H9 (cell line): ENCODE data around the gene TACC2. TPM values are rescaled to one million over a fixed set of nuclear protein-coding genes. Genes with fewer than 3 reads are reported as not detected.

Experiments used
- DNase-seq: peaks from one replicate; pipeline ENCODE4 v3.0.0-alpha.2; 2017
- H2AFZ ChIP-seq: one replicate; pipeline ENCODE4 v1.6.1; 2013; ENCODE audit warnings: mild to moderate bottlenecking, low read length, control low read depth, moderate library complexity
- H2AK5ac ChIP-seq: 2 replicates; pipeline ENCODE4 v1.6.1; 2013; ENCODE audit warnings: low read length, control low read depth, mixed read lengths; ENCODE audit not compliant: insufficient read length
- H2BK120ac ChIP-seq: one replicate; pipeline ENCODE4 v1.6.1; 2013; ENCODE audit warnings: low read depth, mild to moderate bottlenecking, low read length, control low read depth, inconsistent platforms; ENCODE audit not compliant: poor library complexity, severe bottlenecking
- H2BK12ac ChIP-seq: 2 replicates; pipeline ENCODE4 v1.6.1; 2013; ENCODE audit warnings: low read length, control low read depth, mixed read lengths, low read depth; ENCODE audit not compliant: insufficient read length
- H2BK15ac ChIP-seq: 2 replicates; pipeline ENCODE4 v1.6.1; 2013; ENCODE audit warnings: low read depth, low read length, control low read depth
- H2BK20ac ChIP-seq: one replicate; pipeline ENCODE4 v1.6.1; 2013; ENCODE audit warnings: low read depth, mild to moderate bottlenecking, low read length, control low read depth, inconsistent platforms; ENCODE audit not compliant: poor library complexity, severe bottlenecking
- H2BK5ac ChIP-seq: 2 replicates; pipeline ENCODE4 v1.6.1; 2013; ENCODE audit warnings: low read length, control low read depth, mixed read lengths; ENCODE audit not compliant: insufficient read length
- H3K14ac ChIP-seq: 2 replicates; pipeline ENCODE4 v1.6.1; 2013; ENCODE audit warnings: low read length, control low read depth; ENCODE audit not compliant: insufficient read depth
- H3K18ac ChIP-seq: 2 replicates; pipeline ENCODE4 v1.6.1; 2013; ENCODE audit warnings: low read depth, mild to moderate bottlenecking, mixed read lengths, low read length, control low read depth; ENCODE audit not compliant: insufficient read length
- H3K23ac ChIP-seq: 2 replicates; pipeline ENCODE4 v1.6.1; 2013; ENCODE audit warnings: low read length, control low read depth, mixed read lengths, low read depth; ENCODE audit not compliant: insufficient read length
- H3K23me2 ChIP-seq: 2 replicates; pipeline ENCODE4 v1.6.1; 2013; ENCODE audit warnings: low read depth, mild to moderate bottlenecking, mixed read lengths, low read length, control low read depth; ENCODE audit not compliant: insufficient read length, poor library complexity, severe bottlenecking
- H3K27ac ChIP-seq: 2 replicates; pipeline ENCODE4 v1.5.1; 2013; ENCODE audit warnings: low read length, control low read depth, mixed read lengths, low read depth; ENCODE audit not compliant: insufficient read length
- H3K27me3 ChIP-seq: 2 replicates; pipeline ENCODE4 v1.6.1; 2013; ENCODE audit warnings: low read length, control low read depth, inconsistent platforms; ENCODE audit not compliant: insufficient read depth
- H3K4ac ChIP-seq: 2 replicates; pipeline ENCODE4 v1.6.1; 2013; ENCODE audit warnings: low read depth, mild to moderate bottlenecking, control low read depth, inconsistent platforms, low read length, moderate library complexity
- H3K4me1 ChIP-seq: 2 replicates; pipeline ENCODE4 v1.6.1; 2013; ENCODE audit warnings: low read length, control low read depth, inconsistent platforms; ENCODE audit not compliant: insufficient read depth
- H3K4me2 ChIP-seq: 2 replicates; pipeline ENCODE4 v1.6.1; 2013; ENCODE audit warnings: low read length, control low read depth, mixed read lengths; ENCODE audit not compliant: insufficient read length, insufficient read depth
- H3K56ac ChIP-seq: 2 replicates; pipeline ENCODE4 v1.6.1; 2013; ENCODE audit warnings: low read depth, mild to moderate bottlenecking, mixed read lengths, low read length, control low read depth; ENCODE audit not compliant: insufficient read length
- H3K79me1 ChIP-seq: 2 replicates; pipeline ENCODE4 v1.6.1; 2013; ENCODE audit warnings: low read depth, mild to moderate bottlenecking, moderate library complexity, low read length, control low read depth, inconsistent platforms; ENCODE audit not compliant: insufficient read depth, poor library complexity, severe bottlenecking
- H3K79me2 ChIP-seq: 2 replicates; pipeline ENCODE4 v1.6.1; 2013; ENCODE audit warnings: low read length, control low read depth, inconsistent platforms; ENCODE audit not compliant: insufficient read depth
- H3K9ac ChIP-seq: 2 replicates; pipeline ENCODE4 v1.6.1; 2013; ENCODE audit warnings: low read length, control low read depth, mixed read lengths; ENCODE audit not compliant: insufficient read length; ENCODE audit errors: extremely low read depth
- H3K9me3 ChIP-seq: one replicate; pipeline ENCODE4 v1.6.1; 2013; ENCODE audit warnings: low read depth, low read length, inconsistent platforms; ENCODE audit not compliant: control insufficient read depth
- H3T11ph ChIP-seq: one replicate; pipeline ENCODE4 v1.6.1; 2013; ENCODE audit warnings: mild to moderate bottlenecking, low read length, control low read depth, inconsistent platforms
- H4K20me1 ChIP-seq: one replicate; pipeline ENCODE4 v1.6.1; 2013; ENCODE audit not compliant: control insufficient read depth, insufficient read length, insufficient read depth
- H4K5ac ChIP-seq: 2 replicates; pipeline ENCODE4 v1.6.1; 2013; ENCODE audit warnings: low read depth, mild to moderate bottlenecking, mixed read lengths, low read length, control low read depth; ENCODE audit not compliant: insufficient read length
- H4K8ac ChIP-seq: replicated peaks from 2 replicates; pipeline ENCODE4 v1.6.1; 2013; ENCODE audit warnings: low read length, control low read depth, mixed read lengths, low read depth; ENCODE audit not compliant: insufficient read length
- H4K91ac ChIP-seq: 2 replicates; pipeline ENCODE4 v1.6.1; 2013; ENCODE audit warnings: low read depth, mild to moderate bottlenecking, moderate library complexity, mixed read lengths, low read length, control low read depth; ENCODE audit not compliant: insufficient read length
- H3K27ac Mint-ChIP-seq, 3 experiments: 2 replicates in 2 of 3; 3 replicates in 1 of 3; pipeline ENCODE4 v1.8.0; 2020 to 2021; ENCODE audit warnings: mixed read lengths in 3 of 3, mild to moderate bottlenecking in 1 of 3, moderate library complexity in 1 of 3
- H3K27me3 Mint-ChIP-seq: 2 replicates; pipeline ENCODE4 v1.8.0; 2021; ENCODE audit warnings: low read depth, mild to moderate bottlenecking, moderate library complexity, mixed read lengths
- H3K36me3 Mint-ChIP-seq, 3 experiments: 2 replicates in 2 of 3; 3 replicates in 1 of 3; pipeline ENCODE4 v1.8.0; 2020 to 2021; ENCODE audit warnings: low read depth in 3 of 3, mixed read lengths in 3 of 3; ENCODE audit not compliant: insufficient read depth in 1 of 3
- H3K4me1 Mint-ChIP-seq, 2 experiments: 2 replicates each; pipeline ENCODE4 v1.8.0; 2020; ENCODE audit warnings: mixed read lengths in 2 of 2
- H3K4me3 Mint-ChIP-seq, 2 experiments: 2 replicates in 1 of 2; 3 replicates in 1 of 2; pipeline ENCODE4 v1.8.0; 2020 to 2021; ENCODE audit warnings: mild to moderate bottlenecking in 2 of 2, mixed read lengths in 2 of 2, moderate library complexity in 1 of 2
- H3K9me3 Mint-ChIP-seq, 2 experiments: 2 replicates in 1 of 2; 3 replicates in 1 of 2; pipeline ENCODE4 v1.8.0; 2020; ENCODE audit warnings: mild to moderate bottlenecking in 2 of 2, mixed read lengths in 2 of 2, moderate library complexity in 1 of 2
- WGBS: extraction: QIAGEN DNeasy Blood & Tissue Kit; methylation state at CpG from one replicate; pipeline ENCODE4 v1.1.7; 2013; ENCODE audit warnings: missing lambda C conversion rate, low lambda C conversion rate, mixed read lengths; ENCODE audit not compliant: insufficient read length; ENCODE audit errors: extremely low coverage; 5-methylcytosine and 5-hydroxymethylcytosine counted together
- total RNA-seq: library from RNA; stranded (reverse); gene quantifications from 2 replicates; pipeline ENCODE4 v1.2.1, GENCODE V29; 2021
- TF ChIP-seq, protein P1 (sequence below): fragments of 200-600 bp; sonication (generic); conservative IDR thresholded peaks from 3 replicates; pipeline ENCODE4 v1.8.0; 2021; ENCODE audit warnings: antibody characterized with exemption, mild to moderate bottlenecking

Gene TACC2
- total RNA-seq, 1 experiment from 2014 or later: 58.1 TPM

DNA sequence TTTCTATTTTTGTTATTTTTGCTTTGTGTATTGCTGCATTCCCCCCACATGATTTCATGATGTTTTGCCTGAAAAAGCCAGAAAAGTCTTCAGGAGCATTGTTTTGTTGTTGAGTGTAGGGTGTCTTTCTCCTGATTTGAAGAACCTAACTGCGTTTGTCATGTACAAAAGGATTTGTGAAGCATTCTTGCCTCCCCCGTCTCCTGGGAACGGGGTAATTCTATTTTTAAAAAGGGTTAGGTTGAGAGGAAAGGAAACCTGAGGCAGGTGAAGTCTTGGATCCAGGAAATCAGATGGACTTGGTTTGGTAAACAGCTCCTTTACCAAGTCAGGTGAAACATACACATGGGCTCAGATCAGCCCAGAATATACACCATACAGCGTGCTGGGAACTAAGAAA is 256.2 kb downstream of the TACC2 start:
- Histone ChIP-seq H4K8ac (no peak overlapping the region), H2AFZ (no peak overlapping the region), H4K91ac (no peak overlapping the region), H3K79me2 (no peaks in the 10 kb centered on the region), H2BK15ac (no peak overlapping the region), H2BK120ac (no peak overlapping the region), H3K23ac (no peak overlapping the region), H4K5ac (no peak overlapping the region), H3K4me2 (no peak overlapping the region), H3K23me2 (no peaks in the 10 kb centered on the region), H2BK5ac (no peak overlapping the region), H3K4me1 (no peaks in the 10 kb centered on the region), H3K79me1 (no peaks in the 10 kb centered on the region), H3K9ac (no peak overlapping the region), H4K20me1 (no peaks in the 10 kb centered on the region), H3K27ac (no peak overlapping the region), H3K9me3 (no peaks in the 10 kb centered on the region), H3K4ac (no peak overlapping the region), H3K14ac (no peak overlapping the region), H3K27me3 (no peaks in the 10 kb centered on the region), H3K56ac (no peak overlapping the region), H3K18ac (no peak overlapping the region), H2BK20ac (no peak overlapping the region), H2BK12ac (no peak overlapping the region), H2AK5ac (no peak overlapping the region), H3T11ph (no peak overlapping the region)
- no peak for DNase-seq
- peak overlapping the region in 1 of 3 experiments; percentile 89; a peak in 2 of 7 replicates for H3K27ac Mint-ChIP-seq
- WGBS: no CpG with 5 or more reads among the region's 4 CpGs
- H3K9me3 Mint-ChIP-seq: no peaks in the 10 kb centered on the region
- H3K4me3 Mint-ChIP-seq: no peak overlapping the region
- peaks cover 13 to 17% of the 10 kb centered on the region in 2 experiments for H3K4me1 Mint-ChIP-seq
- TF ChIP-seq, protein P1, sequence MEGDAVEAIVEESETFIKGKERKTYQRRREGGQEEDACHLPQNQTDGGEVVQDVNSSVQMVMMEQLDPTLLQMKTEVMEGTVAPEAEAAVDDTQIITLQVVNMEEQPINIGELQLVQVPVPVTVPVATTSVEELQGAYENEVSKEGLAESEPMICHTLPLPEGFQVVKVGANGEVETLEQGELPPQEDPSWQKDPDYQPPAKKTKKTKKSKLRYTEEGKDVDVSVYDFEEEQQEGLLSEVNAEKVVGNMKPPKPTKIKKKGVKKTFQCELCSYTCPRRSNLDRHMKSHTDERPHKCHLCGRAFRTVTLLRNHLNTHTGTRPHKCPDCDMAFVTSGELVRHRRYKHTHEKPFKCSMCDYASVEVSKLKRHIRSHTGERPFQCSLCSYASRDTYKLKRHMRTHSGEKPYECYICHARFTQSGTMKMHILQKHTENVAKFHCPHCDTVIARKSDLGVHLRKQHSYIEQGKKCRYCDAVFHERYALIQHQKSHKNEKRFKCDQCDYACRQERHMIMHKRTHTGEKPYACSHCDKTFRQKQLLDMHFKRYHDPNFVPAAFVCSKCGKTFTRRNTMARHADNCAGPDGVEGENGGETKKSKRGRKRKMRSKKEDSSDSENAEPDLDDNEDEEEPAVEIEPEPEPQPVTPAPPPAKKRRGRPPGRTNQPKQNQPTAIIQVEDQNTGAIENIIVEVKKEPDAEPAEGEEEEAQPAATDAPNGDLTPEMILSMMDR: no peak
- H3K27me3 Mint-ChIP-seq: no peaks in the 10 kb centered on the region
- H3K36me3 Mint-ChIP-seq: peaks cover 37 to 70% (median 45%) of the 10 kb centered on the region in 3 experiments
